ENCODE results near the gene CXCR4.

DNA sequence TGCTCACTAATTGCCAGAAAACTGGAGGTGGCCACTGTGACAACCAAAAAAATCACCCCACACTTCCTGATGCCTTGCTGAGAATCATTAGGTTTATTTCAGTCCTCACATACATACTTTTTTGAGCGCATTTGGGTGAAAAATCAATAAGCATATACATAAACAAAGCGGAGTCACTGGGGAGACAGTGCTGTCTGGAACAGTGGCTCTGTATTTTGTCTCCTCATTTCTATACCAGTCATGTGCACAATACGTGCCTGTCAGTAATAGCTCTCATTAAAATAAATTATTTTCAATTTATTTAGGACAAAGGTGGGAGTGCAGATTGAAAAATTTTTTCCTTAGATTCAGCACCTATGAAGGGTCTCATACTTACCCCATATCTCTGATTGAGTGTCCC, 48.2 kb downstream of the CXCR4 start:
- TF ChIP-seq SUZ12 (IDR thresholded peaks at IDR 0.05), result no peak
- TF ChIP-seq SP1 (IDR thresholded peaks at IDR 0.05), result no peak
- TF ChIP-seq, protein P1, sequence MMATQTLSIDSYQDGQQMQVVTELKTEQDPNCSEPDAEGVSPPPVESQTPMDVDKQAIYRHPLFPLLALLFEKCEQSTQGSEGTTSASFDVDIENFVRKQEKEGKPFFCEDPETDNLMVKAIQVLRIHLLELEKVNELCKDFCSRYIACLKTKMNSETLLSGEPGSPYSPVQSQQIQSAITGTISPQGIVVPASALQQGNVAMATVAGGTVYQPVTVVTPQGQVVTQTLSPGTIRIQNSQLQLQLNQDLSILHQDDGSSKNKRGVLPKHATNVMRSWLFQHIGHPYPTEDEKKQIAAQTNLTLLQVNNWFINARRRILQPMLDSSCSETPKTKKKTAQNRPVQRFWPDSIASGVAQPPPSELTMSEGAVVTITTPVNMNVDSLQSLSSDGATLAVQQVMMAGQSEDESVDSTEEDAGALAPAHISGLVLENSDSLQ (IDR thresholded peaks at IDR 0.05), result no peak
- no peak for TF ChIP-seq FOXK2 (IDR thresholded peaks at IDR 0.05)
- TF ChIP-seq BHLHE40 (IDR thresholded peaks at IDR 0.05; ENCODE audit: borderline replicate concordance), result no peak
- no peak for TF ChIP-seq FOXM1 (IDR thresholded peaks at IDR 0.05; ENCODE audit: borderline replicate concordance)
- TF ChIP-seq HDGF (IDR thresholded peaks at IDR 0.05; ENCODE audit: borderline replicate concordance), result no peak
- no peak for TF ChIP-seq ZNF384 (IDR thresholded peaks at IDR 0.05)

Data from HEK293T (cell line).